ENCODE measurements around the gene ARID1B.

ARID1B gene

GRCh38 chr6:156794546-156795354, 17.6 kb downstream of the ARID1B start:
- peak; percentile 76 for DNase-seq (ENCODE audit: low read depth)
- TF ChIP-seq, protein P1, sequence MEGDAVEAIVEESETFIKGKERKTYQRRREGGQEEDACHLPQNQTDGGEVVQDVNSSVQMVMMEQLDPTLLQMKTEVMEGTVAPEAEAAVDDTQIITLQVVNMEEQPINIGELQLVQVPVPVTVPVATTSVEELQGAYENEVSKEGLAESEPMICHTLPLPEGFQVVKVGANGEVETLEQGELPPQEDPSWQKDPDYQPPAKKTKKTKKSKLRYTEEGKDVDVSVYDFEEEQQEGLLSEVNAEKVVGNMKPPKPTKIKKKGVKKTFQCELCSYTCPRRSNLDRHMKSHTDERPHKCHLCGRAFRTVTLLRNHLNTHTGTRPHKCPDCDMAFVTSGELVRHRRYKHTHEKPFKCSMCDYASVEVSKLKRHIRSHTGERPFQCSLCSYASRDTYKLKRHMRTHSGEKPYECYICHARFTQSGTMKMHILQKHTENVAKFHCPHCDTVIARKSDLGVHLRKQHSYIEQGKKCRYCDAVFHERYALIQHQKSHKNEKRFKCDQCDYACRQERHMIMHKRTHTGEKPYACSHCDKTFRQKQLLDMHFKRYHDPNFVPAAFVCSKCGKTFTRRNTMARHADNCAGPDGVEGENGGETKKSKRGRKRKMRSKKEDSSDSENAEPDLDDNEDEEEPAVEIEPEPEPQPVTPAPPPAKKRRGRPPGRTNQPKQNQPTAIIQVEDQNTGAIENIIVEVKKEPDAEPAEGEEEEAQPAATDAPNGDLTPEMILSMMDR (IDR thresholded peaks at IDR 0.05; ENCODE audit: insufficient read depth, low read depth, low read length, missing control alignments), result no peak
- peak overlapping the region; percentile 38 for H3K4me3 ChIP-seq (ENCODE audit: low read depth, low read length)

- H3K4me3 ChIP-seq (ENCODE audit: low read depth, low read length), result peak overlapping the region; percentile 38; the same call in 1 of the 2 replicates
- no peak for DNase-seq (ENCODE audit: low read depth)
- TF ChIP-seq, protein P1 (IDR thresholded peaks at IDR 0.05; ENCODE audit: insufficient read depth, low read depth, low read length, missing control alignments), result no peak
These were observed 18.6 kb downstream of the ARID1B start for GRCh38 chr6:156795825-156796224.

- no peak overlapping the region for H3K4me3 ChIP-seq (ENCODE audit: low read depth, low read length)
- TF ChIP-seq, protein P1 (IDR thresholded peaks at IDR 0.05; ENCODE audit: insufficient read depth, low read depth, low read length, missing control alignments), result no peak
- DNase-seq (ENCODE audit: low read depth), result no peak
These were observed 19.4 kb downstream of the ARID1B start for GRCh38 chr6:156796627-156797026.

DNA sequence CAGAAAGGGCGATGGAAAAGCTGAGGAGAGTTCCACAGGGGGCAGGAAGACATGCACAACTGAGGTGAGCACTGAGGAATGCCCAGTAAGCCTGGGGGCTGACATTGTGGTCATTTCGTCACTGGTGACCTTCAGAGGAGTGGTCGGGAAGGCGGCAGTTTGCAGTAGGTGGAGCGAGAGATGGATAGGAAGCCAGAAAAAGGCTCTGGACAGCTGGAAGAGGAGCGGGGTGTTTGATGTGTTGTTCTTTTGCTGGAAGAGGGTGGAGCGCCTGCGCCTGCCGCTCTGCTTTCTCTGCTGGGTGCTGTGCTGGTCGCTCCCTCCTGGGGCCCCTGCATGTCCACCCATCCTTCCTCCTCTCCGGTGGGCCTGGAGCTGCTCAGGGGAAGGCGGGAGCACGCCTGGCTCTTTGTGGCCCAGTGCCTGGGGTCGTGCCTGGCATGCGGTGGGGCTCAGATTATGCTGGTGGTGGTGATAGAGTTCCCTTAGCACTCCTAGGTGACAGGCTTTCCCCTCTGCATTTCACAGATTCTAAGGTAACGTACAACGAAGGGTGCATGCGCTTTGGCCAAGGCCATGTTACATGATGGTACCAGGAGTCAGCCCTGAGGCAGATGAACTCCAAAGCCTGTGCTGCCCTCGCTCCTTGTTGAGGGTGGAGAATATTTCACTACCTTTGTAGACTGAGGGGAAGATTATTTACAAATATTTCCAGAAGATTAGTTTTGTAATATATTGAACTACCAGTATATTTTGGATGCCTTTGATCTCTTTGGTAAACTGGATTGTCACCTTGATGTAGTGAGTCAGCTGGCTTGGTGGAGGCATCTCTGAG, 20.9 kb downstream of the ARID1B start:
- no peak for DNase-seq (ENCODE audit: low read depth)

GRCh38 chr6:156801712-156802111, 24.5 kb downstream of the ARID1B start:
- TF ChIP-seq, protein P1 (IDR thresholded peaks at IDR 0.05; ENCODE audit: insufficient read depth, low read depth, low read length, missing control alignments), result no peak

More for the DNA sequence above, 20.9 kb downstream of the ARID1B start:
- TF ChIP-seq, protein P1 (IDR thresholded peaks at IDR 0.05; ENCODE audit: insufficient read depth, low read depth, low read length, missing control alignments), result no peak
- no peak overlapping the region for H3K4me3 ChIP-seq (ENCODE audit: low read depth, low read length)

GRCh38 chr6:156803353-156803752, 26.2 kb downstream of the ARID1B start:
- no peak for DNase-seq (ENCODE audit: low read depth)
- TF ChIP-seq, protein P1 (IDR thresholded peaks at IDR 0.05; ENCODE audit: insufficient read depth, low read depth, low read length, missing control alignments), result no peak
- no peak overlapping the region for H3K4me3 ChIP-seq (ENCODE audit: low read depth, low read length)

More at GRCh38 chr6:156801712-156802111, 24.5 kb downstream of the ARID1B start:
- H3K4me3 ChIP-seq (ENCODE audit: low read depth, low read length), result no peak overlapping the region
- no peak for DNase-seq (ENCODE audit: low read depth)
